K562 (cell line): ENCODE measurements around the gene NMUR1. TPM values are rescaled to one million over a fixed set of nuclear protein-coding genes. Genes with fewer than 3 reads are reported as not detected.

Source experiments
- ATAC-seq: fragments of 200-7000 bp; cut with Tn5 transposase; 3 replicates; pipeline ENCODE4 v1.9.1; 2020; ENCODE audit warnings: moderate library complexity
- BruUV-seq: library from RNA; stranded (reverse); fragments of 400-500 nt; replicated peaks from 2 replicates; lab custom pipeline; 2021; lab: Mats Ljungman, UMichigan
- CTCF ChIA-PET: fragments of 300-600 bp; formaldehyde crosslinking; extraction: SDS; loops from one replicate; lab custom pipeline; 2021; ENCODE audit warnings: low intra/inter-chr PET ratio; lab: Yijun Ruan, JAX
- POLR2A ChIA-PET: fragments of 300-600, 350-650 bp; sonication (Branson Sonifier 250); formaldehyde crosslinking; extraction: SDS; loops from one replicate; lab custom pipeline; 2021; ENCODE audit warnings: antibody characterized with exemption, inconsistent platforms; lab: Yijun Ruan, JAX
- DNase-seq, 4 experiments: peaks; one replicate each; pipeline versions ENCODE4 v3.0.0 to v3.0.0-alpha.2; 2011 to 2018; ENCODE audit warnings: low spot score in 3 of 4, mixed read lengths in 3 of 4; ENCODE audit errors: extremely low read depth in 1 of 4
- FAIRE-seq: peaks from 2 replicates; lab custom pipeline; 2011; peaks lifted over from hg19 to GRCh38; lab: Jason Lieb, UNC
- H2AFZ ChIP-seq: 2 replicates; pipeline ENCODE4 v1.6.0; 2011; ENCODE audit warnings: low read depth, low read length, control low read depth, inconsistent platforms
- H3K27ac ChIP-seq: fragments of 200-600 bp; 3 replicates; pipeline ENCODE4 v1.8.0; 2011; ENCODE audit warnings: low read depth, mild to moderate bottlenecking, control low read depth, inconsistent platforms, low read length, moderate library complexity, mixed read lengths; ENCODE audit errors: extremely low read depth
- H3K27me3 ChIP-seq, 2 experiments: fragments of 300-600 bp in 1 of 2; 2 replicates in 1 of 2; 3 replicates in 1 of 2; pipeline versions ENCODE4 v1.6.0 to v1.8.0; 2011; ENCODE audit warnings: inconsistent platforms in 2 of 2, low read length in 2 of 2, mild to moderate bottlenecking in 1 of 2, mixed read lengths in 1 of 2, moderate library complexity in 1 of 2; ENCODE audit not compliant: control insufficient read depth in 2 of 2, insufficient read depth in 2 of 2
- H3K36me3 ChIP-seq: fragments of 300-600 bp; 3 replicates; pipeline ENCODE4 v1.8.0; 2011; ENCODE audit warnings: mild to moderate bottlenecking, low read length, inconsistent platforms; ENCODE audit not compliant: control insufficient read depth, insufficient read depth
- H3K4me1 ChIP-seq, 2 experiments: fragments of 200-600 bp in 1 of 2; replicated peaks in 1 of 2; 2 replicates in 1 of 2; 3 replicates in 1 of 2; pipeline versions ENCODE4 v1.5.1 to v1.8.0; 2011; ENCODE audit warnings: inconsistent platforms in 2 of 2, low read length in 2 of 2, mild to moderate bottlenecking in 1 of 2, mixed read lengths in 1 of 2, moderate library complexity in 1 of 2; ENCODE audit not compliant: control insufficient read depth in 2 of 2, insufficient read depth in 2 of 2
- H3K4me2 ChIP-seq: 2 replicates; pipeline ENCODE4 v1.6.1; 2011; ENCODE audit warnings: low read length, control low read depth, inconsistent platforms, mixed read lengths; ENCODE audit not compliant: insufficient read depth
- H3K4me3 ChIP-seq: fragments of 200-600 bp; sonication (generic), shearing (Covaris generic); 2 replicates; pipeline ENCODE4 v1.5.1; 2016; ENCODE audit warnings: control low read depth, inconsistent platforms
- H3K79me2 ChIP-seq: fragments of 200-600 bp; 3 replicates; pipeline ENCODE4 v1.8.0; 2011; ENCODE audit warnings: low read length, inconsistent platforms; ENCODE audit not compliant: control insufficient read depth, insufficient read depth
- H3K9ac ChIP-seq, 2 experiments: 2 replicates each; pipeline versions ENCODE4 v1.6.0 to v1.6.1; 2011; ENCODE audit warnings: low read depth in 2 of 2, low read length in 2 of 2, control low read depth in 1 of 2, inconsistent platforms in 1 of 2, mild to moderate bottlenecking in 1 of 2, mixed read lengths in 1 of 2; ENCODE audit not compliant: insufficient read depth in 1 of 2
- H3K9me1 ChIP-seq: one replicate; pipeline ENCODE4 v1.6.0; 2011; ENCODE audit warnings: inconsistent platforms, mild to moderate bottlenecking, low read length, moderate library complexity; ENCODE audit not compliant: control insufficient read depth, insufficient read depth
- H3K9me3 ChIP-seq: replicated peaks from 2 replicates; pipeline ENCODE4 v1.5.1; 2011; ENCODE audit warnings: low read depth, low read length, inconsistent platforms; ENCODE audit not compliant: control insufficient read depth, insufficient read depth
- H4K20me1 ChIP-seq: replicated peaks from 2 replicates; pipeline ENCODE4 v1.6.1; 2011; ENCODE audit warnings: low read length, inconsistent platforms, mixed read lengths; ENCODE audit not compliant: control insufficient read depth, insufficient read depth
- CCNT2 ChIP-seq: IDR thresholded peaks from 2 replicates; pipeline ENCODE4 v1.6.1; 2011; ENCODE audit warnings: borderline replicate concordance, low read depth, mild to moderate bottlenecking, moderate library complexity, mixed read lengths, low read length; ENCODE audit not compliant: insufficient read length; ENCODE audit errors: extremely low read depth
- CHCHD3 ChIP-seq: fragments of 250-450 bp; sonication (Bioruptor Pico); IDR thresholded peaks from 2 replicates; pipeline ENCODE4 v2.1.2; 2022; ENCODE audit warnings: mild to moderate bottlenecking
- CREM ChIP-seq: IDR thresholded peaks from 2 replicates; pipeline ENCODE4 v1.6.1; 2014; ENCODE audit warnings: antibody characterized with exemption, low read depth
- EGR1 ChIP-seq: fragments of 450-650 bp; conservative IDR thresholded peaks from 2 replicates; pipeline ENCODE4 v1.6.1; 2017; ENCODE audit warnings: mild to moderate bottlenecking
- FOS ChIP-seq: IDR thresholded peaks from 3 replicates; pipeline ENCODE4 v1.6.1; 2011; ENCODE audit not compliant: insufficient read length; ENCODE audit errors: extremely low read depth
- GABPB1 ChIP-seq: sonication (generic); formaldehyde crosslinking; IDR thresholded peaks from 2 replicates; pipeline ENCODE4 v1.8.0; 2022; ENCODE audit warnings: mild to moderate bottlenecking, missing genetic modification reagents
- LCOR ChIP-seq: sonication (generic); formaldehyde crosslinking; IDR thresholded peaks from 2 replicates; pipeline ENCODE4 v1.8.0; 2022; ENCODE audit warnings: mild to moderate bottlenecking, missing genetic modification reagents
- NFE2L1 ChIP-seq: fragments of 450-650 bp; IDR thresholded peaks from 2 replicates; pipeline ENCODE4 v1.6.1; 2016; ENCODE audit warnings: missing genetic modification characterization, low read depth, mild to moderate bottlenecking, missing compliant biosample characterization, moderate library complexity, borderline replicate concordance
- NR2C2 ChIP-seq, 2 experiments: fragments of 200-800 bp in 1 of 2; sonication (Bioruptor generic) in 1 of 2; sonication (generic) in 1 of 2; formaldehyde crosslinking in 1 of 2; IDR thresholded peaks; 2 replicates each; pipeline versions ENCODE4 v1.6.1 to v1.8.0; 2016 to 2022; ENCODE audit warnings: mild to moderate bottlenecking in 1 of 2, missing compliant biosample characterization in 1 of 2, missing genetic modification characterization in 1 of 2, missing genetic modification reagents in 1 of 2
- ZNF830 ChIP-seq: fragments of 250-450 bp; sonication (Bioruptor Pico); IDR thresholded peaks from 2 replicates; pipeline ENCODE4 v1.5.0; 2021; ENCODE audit warnings: mild to moderate bottlenecking
- WGBS: fragments of 100-300 bp; shearing (Covaris generic); methylation state at CpG from one replicate; pipeline ENCODE4 v1.1.6; 2016; ENCODE audit warnings: low coverage, mixed read lengths; ENCODE audit not compliant: insufficient coverage; ENCODE audit errors: missing lambda C conversion rate; 5-methylcytosine and 5-hydroxymethylcytosine counted together
- in situ Hi-C: fragments of 300-500 bp; cut with MboI; formaldehyde crosslinking; loops from 4 replicates; pipeline ENCODE4 v1.15.0; 2018; ENCODE audit warnings: inconsistent platforms, mixed read lengths
- intact Hi-C: fragments of 100-400 bp; cut with micrococcal nuclease; formaldehyde crosslinking; loops from 2 replicates; pipeline ENCODE4 v1.14.2; 2022
- polyA plus RNA-seq, 8 experiments: library from polyadenylated mRNA; depleted of rRNA in 4 of 8; stranded (reverse) in 5 of 8; unstranded in 3 of 8; fragments of >200 nt; fragmentation: Nextera tagmentation in 2 of 8; fragmentation: Illumina TruSeq in 1 of 8; extraction: Ambion mirVana in 2 of 8; extraction: Trizol in 1 of 8; gene quantifications; 2 replicates each; pipeline versions ENCODE4 v1.2.1 to v1.2.3, GENCODE V29; 2011 to 2014; ENCODE audit warnings: inconsistent platforms in 1 of 8, missing spikeins in 1 of 8
- total RNA-seq, 7 experiments: library from RNA; depleted of rRNA in 6 of 7; stranded (reverse); fragments of >200 nt in 6 of 7; fragmentation: Illumina TruSeq in 2 of 7; extraction: Trizol in 2 of 7; gene quantifications; 2 replicates each; pipeline versions ENCODE4 v1.2.1 to v1.2.3, GENCODE V29; 2011 to 2021; ENCODE audit warnings: low replicate concordance in 1 of 7

The NMUR1 gene
- total and polyA plus RNA-seq, 9 of the 15 experiments (the other 6 are each of a cell fraction or from before 2014, with no cell fraction given), result 0.01 to 0.27 (median 0.15) TPM

GRCh38 chr2:231514951-231515297 is 15.3 kb downstream of the NMUR1 start (continued):
- no peak for TF ChIP-seq ZNF830 (CRISPR knock-in tag)

- peaks cover 5% of the 10 kb centered on the region; the same call in 1 of the 3 replicates for H3K36me3 ChIP-seq
- H2AFZ ChIP-seq, result peak overlapping the region; percentile 91
- H3K9me3 ChIP-seq, result no peaks in the 10 kb centered on the region
- H3K4me3 ChIP-seq, result peak overlapping the region; percentile 58
- H3K9me1 ChIP-seq, result no peaks in the 10 kb centered on the region
- peak; percentile 97 to 99 (median 98) for DNase-seq
- FAIRE-seq, result peak; percentile 85
- ATAC-seq, result peak; percentile 99
- TSS peak; percentile 98 for BruUV-seq
- ChIA-PET POLR2A (interaction anchor here (1.0 to 2.0 kb wide), 4 partner anchors 10 to 63 kb away, joined by 3 to 9 read pairs (median 6); partner anchors contain the start of gene NCL), CTCF (no interaction called here)
- H3K79me2 ChIP-seq, result peaks cover 20% of the 10 kb centered on the region
- intact Hi-C loops, result loop anchor here (2.0 to 5.0 kb wide), 2 partner anchors 196 to 447 kb away; no protein-coding TSS in a partner anchor
- peaks cover 9 to 13% of the 10 kb centered on the region in 2 experiments; a peak in 4 of 5 replicates for H3K4me1 ChIP-seq
- peak overlapping the region; percentile 91 for H3K4me2 ChIP-seq
- H3K9ac ChIP-seq, result peak overlapping the region; percentile 93 to 96
- in situ Hi-C loops, result no loop called here
- no peaks in the 10 kb centered on the region for H4K20me1 ChIP-seq
- WGBS, result under 1% methylated on average over 47 of the region's 87 CpGs
- H3K27me3 ChIP-seq, result no peaks in the 10 kb centered on the region; a peak in 1 of 5 replicates
- peak overlapping the region; percentile 93 for H3K27ac ChIP-seq
- TF ChIP-seq LCOR (CRISPR knock-in tag) (peak; percentile 74), GABPB1 (CRISPR knock-in tag) (peak; percentile 48; the same call in 1 of the 2 replicates), CCNT2 (peak; percentile 62), CREM (peak; percentile 92), NR2C2 (CRISPR knock-in tag; IDR thresholded peaks at IDR 0.05) (no peak), NR2C2 (tag; IDR thresholded peaks at IDR 0.05) (peak; percentile 36; the same call in 1 of the 2 replicates), FOS (peak; percentile 25), NFE2L1 (tag) (no peak), CHCHD3 (peak; percentile 24; the same call in 1 of the 2 replicates), ZNF830 (CRISPR knock-in tag) (no peak), EGR1 (peak; percentile 72)
Measured at GRCh38 chr2:231514225-231514950, 15.9 kb downstream of the NMUR1 start.
